8988T (cell line): ENCODE measurements around the gene HMGN3.
A peak's percentile ranks its signal among the peaks of the same experiment; 100 is the strongest.
"Not testable (repeated sequence)": the region's sequence is repeated elsewhere in the genome, so short reads cannot be mapped to it uniquely, and the experiment has no call there.

Experiments
- DNase-seq: peaks from one replicate; pipeline ENCODE4 v3.0.0; 2011

HMGN3 gene

GRCh38 chr6:79234150-79235022, at the start of gene HMGN3:
Gene HMGN3 (minus strand): TSS chr6:79234682.
- peak; percentile 53 for DNase-seq

- no peak for DNase-seq
Observed at GRCh38 chr6:79280756-79281155, 46.3 kb upstream of the HMGN3 start.

- DNase-seq: no peak
Observed at GRCh38 chr6:79277109-79277508, 42.6 kb upstream of the HMGN3 start.

- DNase-seq: no peak
Observed at GRCh38 chr6:79269877-79270276, 35.4 kb upstream of the HMGN3 start.

- no peak for DNase-seq
Observed at GRCh38 chr6:79267128-79267527, 32.6 kb upstream of the HMGN3 start.

- DNase-seq: no peak
Observed at GRCh38 chr6:79266051-79266450, 31.6 kb upstream of the HMGN3 start.

- no peak for DNase-seq
Observed at GRCh38 chr6:79263359-79263758, 28.9 kb upstream of the HMGN3 start.

GRCh38 chr6:79261666-79262065, 27.2 kb upstream of the HMGN3 start:
- no peak for DNase-seq

- no peak for DNase-seq
Observed at GRCh38 chr6:79260772-79261171, 26.3 kb upstream of the HMGN3 start.

GRCh38 chr6:79257381-79258205, 23.1 kb upstream of the HMGN3 start:
- DNase-seq: no peak

- DNase-seq: not testable (repeated sequence)
Observed at GRCh38 chr6:79256770-79257169, 22.3 kb upstream of the HMGN3 start.

GRCh38 chr6:79255086-79255485, 20.6 kb upstream of the HMGN3 start:
- not testable (repeated sequence) for DNase-seq

- no peak for DNase-seq
Observed at GRCh38 chr6:79250559-79250958, 16.1 kb upstream of the HMGN3 start.

GRCh38 chr6:79250107-79250514, 15.6 kb upstream of the HMGN3 start:
- no peak for DNase-seq

GRCh38 chr6:79249136-79249535, 14.7 kb upstream of the HMGN3 start:
- DNase-seq: no peak

GRCh38 chr6:79246891-79247290, 12.4 kb upstream of the HMGN3 start:
- DNase-seq: no peak

- no peak for DNase-seq
Observed at GRCh38 chr6:79241228-79241627, 6.7 kb upstream of the HMGN3 start.

- no peak for DNase-seq
Observed at GRCh38 chr6:79240509-79240908, 6.0 kb upstream of the HMGN3 start.

GRCh38 chr6:79239536-79240168, 5.2 kb upstream of the HMGN3 start:
- DNase-seq: no peak

- no peak for DNase-seq
Observed at GRCh38 chr6:79238919-79239318, 4.4 kb upstream of the HMGN3 start.

- DNase-seq: no peak
Observed at GRCh38 chr6:79236711-79237110, 2.2 kb upstream of the HMGN3 start.

- peak; percentile 41 for DNase-seq
Observed at GRCh38 chr6:79233611-79234149, 802 bp downstream of the HMGN3 start.
